ENCODE data around the gene SAMD9L. TPM values are rescaled to one million over a fixed set of nuclear protein-coding genes. Genes with fewer than 3 reads are reported as not detected.

The SAMD9L gene
- total and polyA plus RNA-seq, 2 experiments from 2014 or later = not detected

- no peak for TF ChIP-seq STAT1 (IDR thresholded peaks at IDR 0.05; ENCODE audit: unreplicated experiment)
- TF ChIP-seq NANOG (IDR thresholded peaks at IDR 0.05; ENCODE audit: borderline replicate concordance) = no peak
Measured at GRCh38 chr7:93146036-93146435, 2.1 kb downstream of the SAMD9L start (continued).

- Mint-ChIP-seq H3K4me3 (no peak overlapping the region), H3K4me1 (peaks cover 14% of the 10 kb centered on the region; the same call in 2 of the 3 replicates), H3K9me3 (no peaks in the 10 kb centered on the region), H3K36me3 (ENCODE audit: low read depth) (no peaks in the 10 kb centered on the region), H3K27ac (no peak overlapping the region), H3K27me3 (ENCODE audit: insufficient read depth, low read depth, poor library complexity) (peaks cover 5% of the 10 kb centered on the region)
- Histone ChIP-seq H3K27ac (ENCODE audit: low read depth) (no peak overlapping the region), H3K79me2 (replicated peaks; ENCODE audit: insufficient read depth) (no peaks in the 10 kb centered on the region), H3K4me1 (ENCODE audit: insufficient read depth) (no peaks in the 10 kb centered on the region), H4K20me1 (replicated peaks; ENCODE audit: insufficient read depth) (no peaks in the 10 kb centered on the region), H3K27me3 (ENCODE audit: insufficient read depth) (no peaks in the 10 kb centered on the region), H3K36me3 (ENCODE audit: insufficient read depth) (no peaks in the 10 kb centered on the region), H3K4me2 (no peak overlapping the region), H3K9me2 (ENCODE audit: insufficient read depth) (peaks cover 5% of the 10 kb centered on the region; the same call in 1 of the 2 replicates), H3F3A (replicated peaks; ENCODE audit: low read depth) (no peaks in the 10 kb centered on the region), H2AFZ (no peak overlapping the region), H3K4me3 (no peak overlapping the region)
- TF ChIP-seq ETS1 (IDR thresholded peaks at IDR 0.05) = no peak
- DNase-seq (ENCODE audit: low spot score) (no peak), ATAC-seq (no peak)
Measured at GRCh38 chr7:93145354-93145753, 2.8 kb downstream of the SAMD9L start.

- no peaks in the 10 kb centered on the region for H3K9me3 Mint-ChIP-seq
- DNase-seq (ENCODE audit: low spot score) = no peak
- Histone ChIP-seq H2AFZ (no peak overlapping the region), H3K4me3 (no peak overlapping the region), H3K27ac (ENCODE audit: low read depth) (no peak overlapping the region), H3K36me3 (ENCODE audit: insufficient read depth) (no peaks in the 10 kb centered on the region), H3F3A (replicated peaks; ENCODE audit: low read depth) (no peaks in the 10 kb centered on the region), H4K20me1 (replicated peaks; ENCODE audit: insufficient read depth) (no peaks in the 10 kb centered on the region), H3K27me3 (ENCODE audit: insufficient read depth) (no peaks in the 10 kb centered on the region), H3K79me2 (replicated peaks; ENCODE audit: insufficient read depth) (no peaks in the 10 kb centered on the region), H3K9me2 (ENCODE audit: insufficient read depth) (peaks cover 6% of the 10 kb centered on the region; the same call in 1 of the 2 replicates), H3K4me2 (no peak overlapping the region), H3K4me1 (ENCODE audit: insufficient read depth) (no peaks in the 10 kb centered on the region)
- no peaks in the 10 kb centered on the region for H3K27me3 Mint-ChIP-seq (ENCODE audit: insufficient read depth, low read depth, poor library complexity)
- TF ChIP-seq JUNB (IDR thresholded peaks at IDR 0.05; ENCODE audit: unreplicated experiment) (no peak), CTCF (conservative IDR thresholded peaks at IDR 0.05; ENCODE audit: low read depth in 2 of 2) (no peak), ETS1 (IDR thresholded peaks at IDR 0.05) (no peak), NANOG (IDR thresholded peaks at IDR 0.05; ENCODE audit: borderline replicate concordance) (no peak)
- H3K4me1 Mint-ChIP-seq = peaks cover 6% of the 10 kb centered on the region; the same call in 2 of the 3 replicates
- no peaks in the 10 kb centered on the region for H3K36me3 Mint-ChIP-seq (ENCODE audit: low read depth)
- no peak for ATAC-seq
- H3K4me3 Mint-ChIP-seq = no peak overlapping the region
- H3K27ac Mint-ChIP-seq = no peak overlapping the region
Measured at GRCh38 chr7:93142127-93142526, 6.1 kb downstream of the SAMD9L start.

All from GM23338 (cell line).